ENCODE measurements around the gene TMEM229B.

The TMEM229B gene

DNA sequence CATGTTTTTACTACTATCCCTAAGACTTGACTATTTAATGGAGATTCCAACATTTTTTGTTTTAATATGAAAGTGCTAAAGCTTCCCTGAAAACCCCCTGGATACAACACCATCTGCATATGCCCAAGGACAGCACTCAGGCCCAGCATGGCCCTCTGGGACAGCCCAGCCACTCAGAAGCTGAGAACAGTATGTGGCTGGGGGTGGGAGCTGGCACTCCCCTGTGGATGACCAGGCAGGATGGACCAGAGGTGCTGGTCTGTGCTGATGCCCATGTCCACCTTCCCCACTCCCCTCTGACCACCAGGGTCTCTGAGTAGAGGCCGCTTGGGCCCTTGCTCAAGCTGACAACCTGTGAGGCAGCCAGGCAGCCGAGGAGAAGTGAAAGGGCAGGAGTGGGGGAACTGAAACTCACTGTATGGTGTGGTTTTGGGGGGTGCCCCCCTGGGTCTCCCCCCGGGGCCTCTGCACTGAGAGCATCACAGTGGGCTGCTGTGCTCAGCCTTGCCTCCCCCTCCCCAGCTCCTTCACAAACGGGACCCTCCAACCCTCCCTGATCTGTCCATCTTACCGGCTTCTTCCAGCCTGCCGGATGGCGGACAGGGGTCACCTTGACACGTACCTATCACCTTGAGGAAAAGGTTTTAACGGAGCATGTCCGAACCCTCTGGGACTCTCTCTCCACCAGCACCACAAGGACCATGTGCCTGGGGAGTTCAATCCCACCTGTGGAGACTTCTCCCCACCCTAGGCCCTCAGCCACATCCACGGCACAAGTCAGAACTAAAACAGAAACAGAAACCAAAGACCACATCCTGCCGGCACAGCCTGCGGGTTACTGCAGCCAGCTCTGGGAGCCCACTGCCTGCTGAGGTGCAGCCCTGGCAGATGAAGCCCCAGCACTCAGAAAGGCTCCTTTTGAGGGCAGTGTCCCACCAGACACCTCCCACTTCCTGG, at the start of gene TMEM229B:
TMEM229B (minus strand) TSS at position 785 of the 957 bp plus-strand sequence. CDS start 14,798 bp downstream, outside the sequence.
- peak; percentile 23 to 48 for DNase-seq (ENCODE audit: low read depth in 2 of 2, low spot score in 1 of 2)

DNA sequence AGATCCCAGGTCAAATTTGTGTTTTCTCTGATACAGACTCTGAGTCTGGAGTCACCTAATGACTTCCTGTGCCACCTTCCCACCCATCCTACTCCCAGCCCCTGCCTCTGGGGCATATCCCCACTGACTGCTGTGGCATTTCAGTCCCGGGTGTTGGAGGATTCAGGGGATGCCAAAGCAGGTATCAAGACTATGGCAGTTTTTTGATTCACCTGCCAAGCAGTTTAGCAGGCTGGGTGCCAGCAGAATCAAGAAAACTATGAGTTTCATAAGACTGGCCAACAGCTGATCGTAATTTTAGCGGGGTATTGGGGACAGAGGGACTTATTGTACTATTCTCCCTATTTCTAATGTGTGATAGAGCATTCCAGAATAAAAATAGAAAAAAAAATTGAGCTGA, 49.2 kb upstream of the TMEM229B start:
- no peak for DNase-seq (ENCODE audit: low read depth in 2 of 2, low spot score in 1 of 2)

DNA sequence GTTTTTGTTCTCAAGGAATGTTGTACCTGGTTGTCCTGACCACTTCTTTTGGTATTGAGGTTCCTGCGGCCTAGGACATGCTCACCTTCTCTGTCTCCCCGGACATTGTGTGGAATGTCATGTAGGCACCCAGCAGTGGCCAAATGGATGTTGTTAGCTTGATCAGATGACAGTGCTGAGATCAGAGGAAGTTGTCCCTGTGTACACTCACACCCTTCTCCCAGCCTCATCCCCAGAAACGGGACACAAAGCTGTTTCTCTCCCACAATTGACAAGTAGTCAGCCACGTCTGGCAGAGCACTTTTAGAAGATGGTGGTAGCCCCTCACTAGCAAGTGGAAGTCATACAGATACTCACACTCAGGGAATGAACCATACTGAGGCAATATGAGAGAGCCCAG, 47.6 kb upstream of the TMEM229B start:
- DNase-seq (ENCODE audit: low read depth in 2 of 2, low spot score in 1 of 2) = no peak

DNA sequence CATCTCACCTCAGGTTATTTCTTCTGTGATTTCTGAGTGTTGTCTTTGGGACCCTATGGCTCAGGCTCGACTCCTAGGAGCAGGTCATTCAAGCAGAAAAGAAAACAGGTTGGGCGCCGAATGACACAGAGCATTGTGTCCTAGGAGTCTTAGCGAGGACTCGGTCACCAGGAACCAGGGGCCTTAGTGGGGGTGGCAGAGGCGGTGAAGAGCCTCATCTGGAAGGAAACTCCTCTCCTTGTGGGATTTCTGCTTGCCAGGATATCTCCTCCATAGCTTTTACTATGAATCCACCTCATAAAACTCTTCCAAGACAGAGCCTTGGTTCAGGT, 45.2 kb upstream of the TMEM229B start:
- DNase-seq (ENCODE audit: low read depth in 2 of 2, low spot score in 1 of 2) = no peak

DNA sequence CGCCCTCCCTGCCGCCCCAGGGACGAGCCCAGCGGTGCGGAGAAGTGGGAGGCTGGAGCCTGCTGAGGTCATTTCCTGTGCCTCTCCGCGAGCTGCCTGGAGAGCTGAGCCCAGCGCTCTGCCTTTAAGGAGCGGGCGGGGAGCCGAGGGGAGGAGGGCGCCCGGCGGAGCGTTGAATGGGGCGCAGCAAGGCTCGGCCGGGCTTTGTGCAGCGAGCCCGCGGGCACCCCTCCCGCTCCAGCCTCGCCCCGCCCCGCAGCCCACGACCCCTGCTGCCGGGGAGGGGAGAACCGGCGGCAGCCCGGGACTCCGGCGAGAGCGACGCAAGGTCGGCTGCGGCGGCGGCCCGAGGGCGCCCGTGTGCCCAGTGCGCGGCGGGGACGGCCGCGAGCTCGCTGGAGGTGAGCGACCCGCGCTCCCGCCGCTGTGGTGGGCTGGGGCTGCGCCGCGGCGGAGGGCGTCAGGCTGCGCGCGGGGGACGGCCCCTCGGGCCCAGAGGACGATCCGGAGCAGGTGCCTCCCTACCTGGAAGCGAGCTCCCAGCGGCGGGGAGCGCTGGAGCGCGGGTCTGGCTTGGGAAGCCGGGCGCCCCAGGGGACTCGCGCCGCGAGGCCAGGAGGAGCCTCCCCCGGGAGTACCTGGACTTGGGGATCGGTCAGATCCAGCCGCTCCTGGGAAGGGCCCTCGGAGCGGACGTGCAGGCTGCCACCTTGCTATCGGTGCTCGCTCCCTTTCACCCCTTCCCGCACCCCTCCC, 44.7 kb upstream of the TMEM229B start, which contains the start of gene PLEKHH1:
PLEKHH1 (plus strand) TSS at position 293 of the 756 bp plus-strand sequence. CDS start 8,578 bp downstream, outside the sequence.
- DNase-seq (ENCODE audit: low read depth in 2 of 2, low spot score in 1 of 2) = no peak

DNA sequence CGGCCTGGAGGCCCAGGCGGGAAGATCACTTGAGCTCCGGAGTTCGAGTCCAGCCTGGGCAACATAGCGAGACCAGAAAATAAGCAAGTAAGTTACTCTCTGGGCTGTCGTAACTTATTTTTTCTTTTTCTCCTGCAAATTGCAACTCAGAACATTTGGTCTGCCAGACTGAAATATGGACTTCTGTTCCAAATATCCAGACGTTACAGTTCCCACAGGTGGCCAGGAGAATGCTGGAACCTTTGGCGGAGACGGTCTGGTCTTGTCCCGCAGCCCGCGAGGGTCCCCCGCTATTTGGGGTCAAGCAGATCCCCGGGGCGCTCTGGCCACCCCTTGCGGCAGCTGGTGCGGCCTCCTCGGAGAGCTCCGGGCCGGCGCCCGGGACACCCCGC, 44.1 kb upstream of the TMEM229B start:
- DNase-seq (ENCODE audit: low read depth in 2 of 2, low spot score in 1 of 2) = no peak

DNA sequence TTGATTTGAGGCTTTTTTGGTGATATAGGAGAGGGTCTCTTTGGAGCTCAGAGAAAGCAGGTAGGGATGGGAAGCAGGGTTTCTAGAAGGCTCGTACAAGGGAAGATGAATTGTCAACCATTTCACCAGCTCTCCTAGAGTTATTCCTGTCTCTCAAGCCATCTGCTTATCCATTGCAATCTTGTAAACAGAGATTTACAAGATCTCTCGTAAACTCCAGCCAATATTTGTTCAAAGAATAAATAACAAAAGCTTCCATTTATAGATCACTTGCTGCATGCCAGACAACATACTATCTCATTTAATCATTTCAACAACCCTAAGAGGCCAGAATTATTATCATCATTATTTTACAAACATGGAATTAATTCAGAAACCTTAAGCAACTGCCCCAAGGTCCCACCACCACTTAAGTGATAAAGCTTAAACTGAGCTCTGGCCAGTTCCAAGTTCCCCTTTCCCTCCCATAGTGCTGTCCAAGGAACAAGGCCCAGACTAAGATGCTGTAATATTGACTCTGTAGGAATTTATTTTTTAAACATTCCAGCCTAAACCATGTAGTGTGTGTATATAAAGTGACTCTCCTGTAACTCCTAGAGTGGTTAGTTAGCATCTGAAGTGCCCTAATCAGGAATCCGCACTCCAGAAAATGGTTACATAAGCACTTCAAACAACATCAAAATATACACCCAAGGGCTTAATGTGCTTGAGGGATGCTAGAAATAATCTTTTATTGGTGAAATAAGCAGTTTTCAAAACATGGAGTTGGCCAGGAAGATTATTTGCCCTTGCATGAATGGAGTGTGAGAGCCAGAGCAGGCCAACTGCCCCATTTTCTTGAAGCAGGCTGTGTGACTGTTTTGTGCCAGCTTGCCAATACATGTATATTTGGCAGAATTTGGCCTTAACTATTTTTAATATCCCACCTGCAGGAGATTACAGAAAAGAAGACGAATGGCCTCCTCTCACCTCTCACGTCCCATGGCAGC, 41.7 kb upstream of the TMEM229B start:
- DNase-seq (ENCODE audit: low read depth in 2 of 2, low spot score in 1 of 2) = no peak

DNA sequence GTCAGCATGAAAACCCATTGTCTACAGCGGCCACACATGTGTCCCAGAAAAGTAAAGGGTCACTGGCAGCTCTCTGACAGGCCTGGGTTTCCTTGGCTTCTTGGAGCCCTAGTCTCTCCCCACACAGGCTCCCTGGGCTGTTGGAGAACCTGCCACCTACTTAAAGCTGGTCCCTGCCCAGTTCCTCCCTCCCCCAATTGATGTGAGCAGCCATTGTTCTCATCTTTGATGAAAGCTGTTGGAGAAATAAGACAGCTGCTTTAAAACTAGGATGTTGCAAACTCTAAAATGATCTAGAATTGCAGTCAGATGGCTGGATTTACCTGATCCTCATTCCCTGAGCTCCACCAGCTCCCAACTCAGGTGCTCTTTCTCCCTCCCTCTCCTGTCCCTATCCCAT, 39.8 kb upstream of the TMEM229B start:
- no peak for DNase-seq (ENCODE audit: low read depth in 2 of 2, low spot score in 1 of 2)

DNA sequence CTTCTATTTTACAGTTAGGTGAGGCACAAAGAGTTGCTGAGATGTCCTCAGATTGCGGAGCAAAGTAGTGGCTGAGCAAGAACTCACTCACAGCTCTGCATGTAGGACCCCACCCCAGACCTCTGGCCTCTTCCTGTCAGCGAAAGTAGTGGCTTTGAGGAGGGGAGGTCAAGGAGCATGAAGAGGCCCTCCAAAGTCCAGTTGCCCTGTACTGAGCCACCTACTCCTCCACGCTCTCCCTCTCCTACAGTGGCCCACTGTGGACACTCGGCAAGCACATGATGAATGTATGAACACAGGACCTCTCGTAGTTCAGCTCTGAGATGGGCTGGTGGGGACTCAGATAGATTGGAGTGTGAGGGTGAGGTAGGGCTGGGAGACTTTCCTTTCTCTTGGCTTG, 39.2 kb upstream of the TMEM229B start:
- DNase-seq (ENCODE audit: low read depth in 2 of 2, low spot score in 1 of 2) = no peak

DNA sequence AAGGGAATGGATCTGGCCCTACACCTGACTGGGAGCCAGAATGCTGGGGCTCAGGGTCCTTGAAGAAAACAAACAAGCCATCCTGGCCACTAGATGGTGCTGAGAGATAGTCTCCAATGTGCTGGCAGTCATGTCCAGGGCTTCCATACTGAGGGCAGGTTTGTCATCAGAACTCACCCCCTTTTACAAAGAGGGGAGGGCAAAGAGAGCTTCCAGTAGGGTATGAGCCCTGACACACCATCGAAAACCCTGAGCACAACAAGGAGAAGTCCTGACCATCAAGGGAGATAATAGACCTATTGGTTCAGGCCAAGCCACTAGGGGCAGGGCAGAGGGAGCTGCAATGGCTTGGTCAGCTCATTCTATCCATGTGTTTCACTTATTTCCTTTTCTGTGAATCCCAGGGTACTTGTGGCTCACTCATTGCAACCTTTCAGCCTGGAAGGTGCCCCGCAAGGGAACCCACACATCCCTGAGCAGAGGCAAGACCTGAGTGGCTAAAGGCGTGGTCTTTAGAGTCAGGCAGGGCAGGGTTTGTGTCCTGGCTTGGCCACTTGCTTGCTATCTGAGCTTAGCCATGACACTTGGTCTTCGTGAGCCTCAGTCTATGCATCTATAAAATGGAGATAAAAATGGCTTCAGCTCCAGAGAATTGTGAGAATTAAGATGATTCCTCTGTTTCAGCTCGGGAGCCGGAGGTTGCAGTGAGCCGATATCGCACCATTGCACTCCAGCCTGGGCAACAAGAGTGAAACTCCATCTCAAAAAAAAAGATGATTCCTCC, 38.3 kb upstream of the TMEM229B start:
- no peak for DNase-seq (ENCODE audit: low read depth in 2 of 2, low spot score in 1 of 2)

DNA sequence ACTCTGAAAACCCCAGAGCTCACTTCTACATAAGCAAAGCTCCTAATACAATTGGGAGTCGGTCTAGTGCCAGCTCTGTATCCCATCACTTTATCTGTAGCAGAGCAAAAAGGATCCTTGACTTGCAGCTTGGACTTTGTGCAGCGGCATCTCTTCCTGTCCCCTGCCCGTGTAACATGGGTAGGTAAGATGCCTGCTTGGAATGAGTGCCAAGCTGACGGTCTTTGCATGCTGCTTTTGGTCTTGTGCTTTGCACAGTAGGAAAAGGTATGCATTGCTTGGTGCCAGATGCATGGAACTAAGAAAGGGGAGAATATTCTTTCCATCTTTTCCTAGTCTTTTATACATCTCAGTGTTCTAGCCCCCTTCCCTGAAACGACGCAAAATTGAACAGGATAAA, 37.7 kb upstream of the TMEM229B start:
- DNase-seq (ENCODE audit: low read depth in 2 of 2, low spot score in 1 of 2) = no peak

DNA sequence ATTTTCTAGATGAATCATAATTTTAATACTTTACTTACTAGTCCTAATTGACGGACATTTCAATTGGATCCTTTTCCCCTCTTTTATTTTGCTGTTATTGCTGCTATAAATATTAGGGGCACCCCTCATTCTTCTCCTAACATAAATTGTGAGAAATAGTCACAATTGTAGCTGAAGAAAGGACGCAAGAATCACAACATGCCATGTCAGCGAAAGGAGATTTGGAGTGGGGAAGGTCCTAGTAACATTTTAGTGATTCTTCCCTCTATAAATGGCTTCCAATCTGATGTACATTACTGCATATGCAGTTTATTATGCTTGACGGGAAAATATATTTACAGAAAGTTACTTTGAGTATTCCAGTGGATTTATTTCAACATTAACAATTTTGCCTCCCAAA, 36.9 kb upstream of the TMEM229B start:
- no peak for DNase-seq (ENCODE audit: low read depth in 2 of 2, low spot score in 1 of 2)

DNA sequence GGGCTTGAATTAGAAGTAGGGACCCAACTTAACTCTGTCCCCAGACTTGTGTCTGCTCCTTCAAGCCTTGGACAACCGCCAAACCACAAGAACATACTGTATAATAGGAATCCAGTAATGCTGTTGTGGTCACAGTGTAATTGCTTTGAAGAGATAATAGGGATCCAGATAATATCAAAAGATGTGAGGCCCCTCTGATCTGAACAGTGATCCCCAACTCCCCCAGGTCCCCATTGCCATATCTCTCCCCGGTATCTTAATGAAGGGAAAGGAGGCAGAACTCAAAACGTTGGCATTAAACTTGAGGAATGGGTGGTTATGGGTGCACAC, 36.1 kb upstream of the TMEM229B start:
- DNase-seq (ENCODE audit: low read depth in 2 of 2, low spot score in 1 of 2) = no peak

DNA sequence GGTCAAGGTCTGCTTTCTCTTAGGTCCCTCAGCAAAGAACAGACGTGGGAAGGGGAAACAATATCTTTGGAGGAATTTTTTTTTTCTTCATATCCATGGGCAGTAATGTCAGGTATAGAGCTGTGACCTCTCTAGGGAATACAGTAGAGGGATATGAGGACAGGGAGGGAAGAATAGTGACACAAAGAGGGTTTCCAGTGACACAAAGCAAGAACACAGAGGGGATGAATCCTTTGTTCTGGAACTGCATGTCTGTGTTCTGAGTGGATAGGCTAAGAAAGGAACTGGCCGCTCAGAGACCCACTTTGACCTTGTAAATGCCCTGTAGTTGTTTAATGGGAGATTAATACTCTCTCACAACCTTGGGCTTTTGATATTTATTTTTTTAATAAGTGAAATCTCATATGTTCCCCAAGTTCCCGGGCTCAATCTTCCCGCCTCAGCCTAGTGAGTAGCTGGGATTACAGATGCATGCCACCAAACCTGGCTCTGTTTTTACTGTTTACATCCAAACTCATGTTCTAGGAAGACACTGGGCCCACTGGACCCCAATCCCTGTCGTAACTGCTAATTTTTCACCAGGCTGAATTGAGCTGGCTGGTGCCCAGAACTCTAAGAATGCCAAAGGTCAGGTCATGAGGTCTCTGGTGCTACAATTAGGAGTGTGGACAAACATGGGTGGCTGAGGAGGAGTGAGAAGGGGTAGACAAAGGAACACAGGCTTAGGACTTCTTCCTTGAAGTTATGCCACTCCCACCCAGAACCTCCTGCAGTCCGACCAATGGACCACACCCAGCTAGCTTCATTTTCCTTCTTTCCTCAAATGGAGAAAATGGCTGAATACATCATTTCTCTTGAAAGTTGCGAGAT, 35.5 kb upstream of the TMEM229B start:
- DNase-seq (ENCODE audit: low read depth in 2 of 2, low spot score in 1 of 2) = no peak

DNA sequence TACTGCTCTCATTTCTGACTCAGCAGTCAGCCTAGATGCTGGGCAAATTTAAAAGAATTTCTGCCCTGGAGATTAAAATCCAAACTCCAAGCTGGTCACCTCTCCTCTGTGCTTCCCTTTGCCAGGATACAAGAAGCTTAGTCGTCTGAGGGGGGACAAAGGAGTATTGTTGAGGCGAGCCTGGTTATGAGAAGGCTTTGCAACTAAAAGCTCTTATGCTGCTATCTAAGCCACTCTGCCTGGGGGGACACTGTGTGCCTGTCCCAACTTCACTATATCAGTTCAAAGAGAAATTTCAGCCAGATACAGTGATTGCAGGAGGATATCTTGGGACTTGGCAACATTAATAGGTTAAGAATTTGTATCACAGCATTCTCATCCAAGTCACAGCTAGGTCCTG, 33.7 kb upstream of the TMEM229B start:
- DNase-seq (ENCODE audit: low read depth in 2 of 2, low spot score in 1 of 2) = no peak

DNA sequence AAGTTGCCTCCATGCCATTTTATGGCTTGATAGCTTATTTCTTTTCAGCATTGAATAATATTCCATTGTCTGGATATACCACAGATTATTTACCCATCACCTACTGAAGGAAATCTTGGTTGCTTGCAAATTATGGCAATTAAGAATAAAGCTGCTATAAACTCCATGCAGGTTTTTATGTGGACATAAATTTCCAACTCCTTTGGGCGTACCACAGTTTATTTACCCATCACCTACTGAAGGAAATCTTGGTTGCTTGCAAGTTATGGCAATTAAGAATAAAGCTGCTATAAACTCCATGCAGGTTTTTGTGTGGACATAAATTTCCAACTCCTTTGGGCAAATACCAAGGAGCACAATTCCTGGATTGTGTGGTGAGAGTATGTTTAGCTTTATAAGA, 32.0 kb upstream of the TMEM229B start:
- DNase-seq (ENCODE audit: low read depth in 2 of 2, low spot score in 1 of 2) = no peak

DNA sequence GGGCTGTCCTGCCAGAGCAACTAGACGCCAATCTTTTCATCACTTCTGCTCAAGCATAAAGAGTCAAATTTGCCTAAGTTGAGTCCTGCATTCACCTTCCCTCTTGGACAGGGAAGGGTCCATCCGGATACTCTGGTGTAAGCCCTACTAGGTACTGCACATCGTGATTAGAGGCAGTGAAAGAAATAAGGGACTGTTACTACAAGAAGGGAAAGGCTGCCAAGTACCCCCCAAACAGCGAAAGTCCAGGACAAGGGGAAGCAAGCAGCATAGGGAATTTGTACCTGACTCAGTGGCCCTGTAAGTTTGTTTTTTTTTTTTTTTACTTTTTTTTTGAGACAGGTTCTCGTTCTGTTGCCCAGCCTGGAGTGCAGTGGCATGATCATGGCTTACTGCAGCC, 30.9 kb upstream of the TMEM229B start:
- DNase-seq (ENCODE audit: low read depth in 2 of 2, low spot score in 1 of 2) = no peak

DNA sequence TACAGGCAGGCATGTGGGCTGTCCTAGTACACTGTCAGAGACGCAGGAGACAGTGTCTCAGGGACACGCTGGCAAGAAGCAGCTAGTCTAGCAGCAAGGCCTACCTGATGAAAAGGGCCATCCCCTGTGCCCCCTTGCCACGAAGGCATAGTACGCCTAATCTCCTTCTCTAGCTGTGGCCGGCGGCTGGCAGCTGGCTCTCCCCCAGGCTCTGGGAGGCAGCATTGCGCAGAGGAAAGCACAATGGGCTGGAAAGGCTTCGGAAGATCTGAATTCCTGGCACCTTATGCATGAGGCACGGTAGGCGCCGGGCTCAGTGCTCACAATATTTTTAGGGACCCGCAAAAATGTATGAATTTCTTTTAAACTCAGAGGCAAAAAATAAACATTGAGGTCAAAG, 28.6 kb upstream of the TMEM229B start:
- DNase-seq (ENCODE audit: low read depth in 2 of 2, low spot score in 1 of 2) = no peak

DNA sequence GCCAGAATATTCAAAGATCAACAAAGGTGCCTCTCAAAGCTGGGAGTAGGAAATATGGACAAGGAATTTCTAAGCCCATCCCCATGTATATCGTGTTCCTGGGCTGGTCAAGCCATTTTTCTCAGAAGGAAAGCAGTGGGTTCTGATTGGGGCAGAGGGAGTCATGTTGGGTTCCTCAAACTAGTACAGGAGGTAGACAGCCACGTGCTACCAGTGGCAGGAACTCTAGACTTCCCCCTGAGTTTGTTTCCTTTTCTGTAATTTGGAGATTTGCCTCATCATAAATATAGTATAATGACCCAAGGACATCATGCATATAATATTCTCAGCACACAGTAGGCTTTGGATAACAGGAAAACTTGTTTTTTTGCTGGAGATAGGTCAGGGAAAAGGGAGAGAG, 28.2 kb upstream of the TMEM229B start:
- DNase-seq (ENCODE audit: low read depth in 2 of 2, low spot score in 1 of 2) = no peak

Data from stimulated activated CD8-positive, alpha-beta memory T cell treated with anti-CD3 and anti-CD28 coated beads, Interleukin-4, amount 100 ng/mL, for 1 hour (primary cell).